Activated naive CD8-positive, alpha-beta T cell treated with anti-CD3 and anti-CD28 coated beads for 36 hours (primary cell): ENCODE measurements around the gene ACACA. TPM values are rescaled to one million over a fixed set of nuclear protein-coding genes. Genes with fewer than 3 reads are reported as not detected.

Source experiments
- DNase-seq: peaks from one replicate; pipeline ENCODE4 v3.0.0; 2021
- H3K27ac Mint-ChIP-seq: one replicate; pipeline ENCODE4 v1.8.0; 2022; ENCODE audit warnings: mild to moderate bottlenecking, moderate library complexity, mixed read lengths
- H3K27me3 Mint-ChIP-seq: one replicate; pipeline ENCODE4 v1.8.0; 2022; ENCODE audit warnings: mild to moderate bottlenecking, mixed read lengths
- H3K36me3 Mint-ChIP-seq: one replicate; pipeline ENCODE4 v1.8.0; 2021; ENCODE audit warnings: mild to moderate bottlenecking, mixed read lengths
- H3K4me1 Mint-ChIP-seq: one replicate; pipeline ENCODE4 v1.8.0; 2021; ENCODE audit warnings: mixed read lengths
- H3K4me3 Mint-ChIP-seq: one replicate; pipeline ENCODE4 v1.8.0; 2022; ENCODE audit warnings: mild to moderate bottlenecking, moderate library complexity, mixed read lengths
- H3K9me3 Mint-ChIP-seq: one replicate; pipeline ENCODE4 v1.8.0; 2022; ENCODE audit warnings: mixed read lengths
- total RNA-seq, 2 experiments: library from RNA; stranded (reverse); gene quantifications; one replicate each; pipeline ENCODE4 v1.2.3, GENCODE V29; 2021

The ACACA gene
- total RNA-seq, 2 experiments from 2014 or later, result 68.3 to 76.3 TPM

- Mint-ChIP-seq H3K36me3 (peaks cover 13% of the 10 kb centered on the region), H3K9me3 (no peaks in the 10 kb centered on the region), H3K4me3 (no peak overlapping the region), H3K27ac (no peak overlapping the region), H3K4me1 (peaks cover 6% of the 10 kb centered on the region), H3K27me3 (no peaks in the 10 kb centered on the region)
- no peak for DNase-seq
These were observed 186.6 kb downstream of the ACACA start for GRCh38 chr17:37219876-37220606.

GRCh38 chr17:37218849-37219248 lies 187.8 kb downstream of the ACACA start:
- H3K4me3 Mint-ChIP-seq, result no peak overlapping the region
- no peaks in the 10 kb centered on the region for H3K27me3 Mint-ChIP-seq

GRCh38 chr17:37214416-37214815 lies 192.2 kb downstream of the ACACA start:
- H3K36me3 Mint-ChIP-seq, result peaks cover 12% of the 10 kb centered on the region

More at GRCh38 chr17:37218849-37219248, 187.8 kb downstream of the ACACA start:
- H3K27ac Mint-ChIP-seq, result no peak overlapping the region
- DNase-seq, result no peak
- H3K4me1 Mint-ChIP-seq, result peaks cover 6% of the 10 kb centered on the region
- no peaks in the 10 kb centered on the region for H3K9me3 Mint-ChIP-seq
- peaks cover 17% of the 10 kb centered on the region for H3K36me3 Mint-ChIP-seq

GRCh38 chr17:37213927-37214326 lies 192.7 kb downstream of the ACACA start:
- no peak for DNase-seq
- H3K36me3 Mint-ChIP-seq, result peaks cover 12% of the 10 kb centered on the region
- no peak overlapping the region for H3K27ac Mint-ChIP-seq
- no peak overlapping the region for H3K4me3 Mint-ChIP-seq
- no peaks in the 10 kb centered on the region for H3K4me1 Mint-ChIP-seq
- H3K9me3 Mint-ChIP-seq, result no peaks in the 10 kb centered on the region
- no peaks in the 10 kb centered on the region for H3K27me3 Mint-ChIP-seq

More at GRCh38 chr17:37214416-37214815, 192.2 kb downstream of the ACACA start:
- no peaks in the 10 kb centered on the region for H3K27me3 Mint-ChIP-seq
- no peak overlapping the region for H3K27ac Mint-ChIP-seq
- no peaks in the 10 kb centered on the region for H3K9me3 Mint-ChIP-seq
- no peaks in the 10 kb centered on the region for H3K4me1 Mint-ChIP-seq
- no peak for DNase-seq
- no peak overlapping the region for H3K4me3 Mint-ChIP-seq

GRCh38 chr17:37212179-37212578 lies 194.5 kb downstream of the ACACA start:
- Mint-ChIP-seq H3K27me3 (no peaks in the 10 kb centered on the region), H3K36me3 (peaks cover 15% of the 10 kb centered on the region), H3K4me3 (no peak overlapping the region), H3K4me1 (no peaks in the 10 kb centered on the region), H3K27ac (no peak overlapping the region), H3K9me3 (no peaks in the 10 kb centered on the region)
- no peak for DNase-seq

- Mint-ChIP-seq H3K4me1 (no peaks in the 10 kb centered on the region), H3K27ac (no peak overlapping the region), H3K36me3 (peaks cover 20% of the 10 kb centered on the region), H3K27me3 (no peaks in the 10 kb centered on the region), H3K4me3 (no peak overlapping the region), H3K9me3 (no peaks in the 10 kb centered on the region)
- DNase-seq, result no peak
These were observed 195.5 kb downstream of the ACACA start for GRCh38 chr17:37211136-37211535.

GRCh38 chr17:37207103-37207502 lies 199.5 kb downstream of the ACACA start:
- Mint-ChIP-seq H3K4me1 (no peaks in the 10 kb centered on the region), H3K27ac (no peak overlapping the region), H3K36me3 (peaks cover 28% of the 10 kb centered on the region), H3K4me3 (no peak overlapping the region), H3K9me3 (no peaks in the 10 kb centered on the region), H3K27me3 (no peaks in the 10 kb centered on the region)
- DNase-seq, result no peak

GRCh38 chr17:37206299-37206698 lies 200.3 kb downstream of the ACACA start:
- H3K27ac Mint-ChIP-seq, result no peak overlapping the region
- no peaks in the 10 kb centered on the region for H3K4me1 Mint-ChIP-seq
- no peak overlapping the region for H3K4me3 Mint-ChIP-seq
- no peaks in the 10 kb centered on the region for H3K27me3 Mint-ChIP-seq
- H3K9me3 Mint-ChIP-seq, result no peaks in the 10 kb centered on the region
- H3K36me3 Mint-ChIP-seq, result peaks cover 28% of the 10 kb centered on the region
- DNase-seq, result no peak

- H3K4me1 Mint-ChIP-seq, result no peaks in the 10 kb centered on the region
- H3K9me3 Mint-ChIP-seq, result no peaks in the 10 kb centered on the region
- H3K27ac Mint-ChIP-seq, result no peak overlapping the region
- H3K27me3 Mint-ChIP-seq, result no peaks in the 10 kb centered on the region
- no peak for DNase-seq
- H3K4me3 Mint-ChIP-seq, result no peak overlapping the region
- peaks cover 25% of the 10 kb centered on the region for H3K36me3 Mint-ChIP-seq
These were observed 206.1 kb downstream of the ACACA start for GRCh38 chr17:37200497-37200896.

GRCh38 chr17:37197336-37197735 lies 209.3 kb downstream of the ACACA start:
- H3K36me3 Mint-ChIP-seq, result peaks cover 23% of the 10 kb centered on the region
- H3K4me3 Mint-ChIP-seq, result no peak overlapping the region
- no peaks in the 10 kb centered on the region for H3K4me1 Mint-ChIP-seq
- no peaks in the 10 kb centered on the region for H3K9me3 Mint-ChIP-seq
- H3K27me3 Mint-ChIP-seq, result no peaks in the 10 kb centered on the region
- no peak for DNase-seq
- no peak overlapping the region for H3K27ac Mint-ChIP-seq

- H3K9me3 Mint-ChIP-seq, result no peaks in the 10 kb centered on the region
- H3K27me3 Mint-ChIP-seq, result no peaks in the 10 kb centered on the region
- no peak overlapping the region for H3K27ac Mint-ChIP-seq
- no peak for DNase-seq
- H3K4me3 Mint-ChIP-seq, result no peak overlapping the region
- H3K4me1 Mint-ChIP-seq, result no peaks in the 10 kb centered on the region
- H3K36me3 Mint-ChIP-seq, result peaks cover 29% of the 10 kb centered on the region
These were observed 212.4 kb downstream of the ACACA start for GRCh38 chr17:37194208-37194607.

GRCh38 chr17:37191219-37191618 lies 215.4 kb downstream of the ACACA start:
- no peak for DNase-seq
- Mint-ChIP-seq H3K27ac (no peak overlapping the region), H3K27me3 (no peaks in the 10 kb centered on the region), H3K4me3 (no peak overlapping the region), H3K9me3 (no peaks in the 10 kb centered on the region), H3K4me1 (no peaks in the 10 kb centered on the region), H3K36me3 (peaks cover 35% of the 10 kb centered on the region)

GRCh38 chr17:37190493-37190892 lies 216.1 kb downstream of the ACACA start:
- Mint-ChIP-seq H3K4me1 (no peaks in the 10 kb centered on the region), H3K36me3 (peaks cover 34% of the 10 kb centered on the region), H3K27me3 (no peaks in the 10 kb centered on the region), H3K4me3 (no peak overlapping the region), H3K9me3 (no peaks in the 10 kb centered on the region), H3K27ac (no peak overlapping the region)
- DNase-seq, result no peak

- Mint-ChIP-seq H3K9me3 (no peaks in the 10 kb centered on the region), H3K27ac (no peak overlapping the region), H3K4me3 (no peak overlapping the region), H3K27me3 (no peaks in the 10 kb centered on the region), H3K36me3 (peaks cover 27% of the 10 kb centered on the region), H3K4me1 (no peaks in the 10 kb centered on the region)
- DNase-seq, result no peak
These were observed 218.5 kb downstream of the ACACA start for GRCh38 chr17:37188157-37188556.

- Mint-ChIP-seq H3K36me3 (peaks cover 27% of the 10 kb centered on the region), H3K4me1 (no peaks in the 10 kb centered on the region), H3K9me3 (no peaks in the 10 kb centered on the region), H3K27ac (no peak overlapping the region), H3K27me3 (no peaks in the 10 kb centered on the region), H3K4me3 (no peak overlapping the region)
- no peak for DNase-seq
These were observed 219.4 kb downstream of the ACACA start for GRCh38 chr17:37187262-37187661.

- Mint-ChIP-seq H3K27ac (no peak overlapping the region), H3K27me3 (no peaks in the 10 kb centered on the region), H3K9me3 (no peaks in the 10 kb centered on the region)
These were observed 223.7 kb downstream of the ACACA start for GRCh38 chr17:37182786-37183465.

More at GRCh38 chr17:37182786-37183465, 223.7 kb downstream of the ACACA start:
- Mint-ChIP-seq H3K36me3 (peaks cover 25% of the 10 kb centered on the region), H3K4me1 (no peaks in the 10 kb centered on the region), H3K4me3 (no peak overlapping the region)
- no peak for DNase-seq
